Pancreas (tissue), 10 donors: Measurements from ENCODE around the gene CDK4. TPM values are rescaled to one million over a fixed set of nuclear protein-coding genes. Genes with fewer than 3 reads are reported as not detected.

ENCODE experiments used
- ATAC-seq, 4 donors: fragments of 200-7000 bp; cut with Tn5 transposase; one replicate each; pipeline versions ENCODE4 v1.8.0 to v1.9.1; 2020; ENCODE audit warnings: mild to moderate bottlenecking in 4 of 4, moderate library complexity in 4 of 4
- DNase-seq, 6 donors: peaks; one replicate each; pipeline ENCODE4 v3.0.0-alpha.2; 2020
- FAIRE-seq: peaks from 2 replicates; lab custom pipeline; 2012; peaks lifted over from hg19 to GRCh38; lab: Jason Lieb, UNC
- H3K27ac ChIP-seq, 4 donors: fragments of 200-600 bp; sonication (generic); 1 replicate in 3 of 4; 2 replicates in 1 of 4; pipeline versions ENCODE4 v1.5.0 to v1.8.0; 2020
- H3K27me3 ChIP-seq, 4 donors: fragments of 200-600 bp; one replicate each; pipeline ENCODE4 v1.8.0; 2021
- H3K36me3 ChIP-seq, 3 donors: fragments of 200-600 bp; sonication (generic) in 1 of 3; one replicate each; pipeline versions ENCODE4 v1.5.0 to v1.8.0; 2020 to 2021
- H3K4me1 ChIP-seq, 3 donors: fragments of 200-600 bp; one replicate each; pipeline ENCODE4 v1.8.0; 2021
- H3K4me3 ChIP-seq, 4 donors: fragments of 200-600 bp; sonication (generic) in 2 of 4; one replicate each; pipeline versions ENCODE4 v1.5.0 to v1.8.0; 2020 to 2021
- H3K9me3 ChIP-seq, 4 donors: fragments of 200-600 bp; one replicate each; pipeline ENCODE4 v1.8.0; 2021
- CTCF ChIP-seq, 4 donors: fragments of 200-600 bp; sonication (generic) in 3 of 4; IDR thresholded peaks; one replicate each; pipeline versions ENCODE4 v1.5.0 to v1.8.0; 2021; ENCODE audit warnings: antibody characterized with exemption in 4 of 4
- WGBS, 2 donors: extraction: QIAGEN DNeasy Blood & Tissue Kit; methylation state at CpG; one replicate each; pipeline ENCODE4 v1.1.7; 2013; 5-methylcytosine and 5-hydroxymethylcytosine counted together
- intact Hi-C, 3 donors: fragments of 100-400 bp; cut with DNase I; formaldehyde crosslinking; loops; one replicate each; pipeline versions ENCODE4 v1.11.1 to v1.14.2; 2022
- polyA plus RNA-seq, 2 donors: library from polyadenylated mRNA; stranded (reverse); fragments of 200-250 nt; gene quantifications; one replicate each; pipeline ENCODE4 v1.2.3, GENCODE V29; 2013
- total RNA-seq, 6 donors: library from RNA; stranded (reverse); fragmentation: NEBNext Ultra II Directional in 4 of 6; extraction: Animal tissue kit (Norgen Biotek cat#: 25700) in 4 of 6; gene quantifications; one replicate each; pipeline versions ENCODE4 v1.2.1 to v1.2.4, GENCODE V29; 2021 to 2023
- donor health status: healthy with polysubstance abuse.
- donor health status: DM: no; HTN: no; CAD: no; lungs with moderate emphysema.
- donor health status: DM: no; HTN: no; CAD: no.
- donor health status: control.
- donor health status: control.
- donor health status: Bipolar disorder and iron deficiency.
- donor health status: DM: yes; HTN: yes; CAD: no.
- donor health status: DM: no; HTN: no; CAD: no.
- donor health status: DM: no; HTN: no; CAD: no.
- donor health status: DM: yes; HTN: yes; CAD: no.

Gene CDK4
- total RNA-seq: 10 to 100 TPM; 30.6 to 48.5 (median 40.3) TPM
- 10 to 100 TPM; 26.7 to 43.4 TPM for polyA plus RNA-seq

- ATAC-seq: peak; percentile 84 to 92 (median 85)
- Histone ChIP-seq H3K9me3 (no peaks in the 10 kb centered on the region), H3K27me3 (no peaks in the 10 kb centered on the region), H3K36me3 (peaks cover 0 to 25% (median 14%) of the 10 kb centered on the region in 3 donors), H3K27ac (peak within 1 kb of the TSS; percentile 74 to 89 (median 81)), H3K4me1 (peaks cover 0 to 15% (median 14%) of the 10 kb centered on the region in 3 donors), H3K4me3 (peak within 1 kb of the TSS; percentile 31 to 77 (median 74))
- TF ChIP-seq CTCF (IDR thresholded peaks at IDR 0.05): no peak
- peak; percentile 97 to 100 (median 100) for DNase-seq
- FAIRE-seq: peak; percentile 23
- intact Hi-C loops: no loop called here
- WGBS, 2 donors: 0 to 1% methylated on average over 55 to 58 of the region's 58 CpGs
Measured at GRCh38 chr12:57751788-57752667, at the start of gene CDK4. CDK4 (minus strand) TSS chr12:57752310; CDS start chr12:57751717, 593 bp downstream.

GRCh38 chr12:57800965-57801364 lies 48.9 kb upstream of the CDK4 start:
- Histone ChIP-seq H3K27ac (no peak overlapping the region), H3K9me3 (no peaks in the 10 kb centered on the region), H3K4me1 (no peaks in the 10 kb centered on the region), H3K36me3 (peaks cover 0 to 55% (median 2%) of the 10 kb centered on the region in 3 donors), H3K27me3 (no peaks in the 10 kb centered on the region), H3K4me3 (no peak overlapping the region)
- FAIRE-seq (no peak), ATAC-seq (no peak), DNase-seq (no peak)
- WGBS, 2 donors: 92 to 99% methylated on average over 3 of the region's 3 CpGs
- intact Hi-C loops: loop anchor here in 1 of 3 donors (10.0 kb wide), 1 partner anchor 104 kb away; no protein-coding TSS in a partner anchor
- TF ChIP-seq CTCF (IDR thresholded peaks at IDR 0.05): no peak

- H3K4me1 ChIP-seq: no peaks in the 10 kb centered on the region
- intact Hi-C loops: no loop called here
- H3K4me3 ChIP-seq: no peak overlapping the region
- FAIRE-seq (no peak), ATAC-seq (peak in 1 of 4 donors; percentile 63), DNase-seq (no peak)
- no peaks in the 10 kb centered on the region for H3K9me3 ChIP-seq
- no peak for TF ChIP-seq CTCF (IDR thresholded peaks at IDR 0.05)
- H3K27ac ChIP-seq: peak overlapping the region in 2 of 4 donors; percentile 0 to 4
- peaks cover 0 to 70% (median 10%) of the 10 kb centered on the region in 3 donors for H3K36me3 ChIP-seq
- 75 to 88% methylated on average over 1 of the region's 1 CpG for WGBS, 2 donors
- H3K27me3 ChIP-seq: no peaks in the 10 kb centered on the region
Measured at GRCh38 chr12:57797933-57798332, 45.8 kb upstream of the CDK4 start.

GRCh38 chr12:57796996-57797395 lies 44.9 kb upstream of the CDK4 start:
- DNase-seq (no peak), FAIRE-seq (no peak), ATAC-seq (no peak)
- no peak for TF ChIP-seq CTCF (IDR thresholded peaks at IDR 0.05)
- Histone ChIP-seq H3K4me1 (no peaks in the 10 kb centered on the region), H3K9me3 (no peaks in the 10 kb centered on the region), H3K36me3 (peaks cover 0 to 72% (median 10%) of the 10 kb centered on the region in 3 donors), H3K27ac (no peak overlapping the region), H3K27me3 (no peaks in the 10 kb centered on the region), H3K4me3 (no peak overlapping the region)
- WGBS, 2 donors: 100% methylated on average over 1 of the region's 1 CpG
- intact Hi-C loops: no loop called here
